Measurements from ENCODE around the gene CDC40.

DNA sequence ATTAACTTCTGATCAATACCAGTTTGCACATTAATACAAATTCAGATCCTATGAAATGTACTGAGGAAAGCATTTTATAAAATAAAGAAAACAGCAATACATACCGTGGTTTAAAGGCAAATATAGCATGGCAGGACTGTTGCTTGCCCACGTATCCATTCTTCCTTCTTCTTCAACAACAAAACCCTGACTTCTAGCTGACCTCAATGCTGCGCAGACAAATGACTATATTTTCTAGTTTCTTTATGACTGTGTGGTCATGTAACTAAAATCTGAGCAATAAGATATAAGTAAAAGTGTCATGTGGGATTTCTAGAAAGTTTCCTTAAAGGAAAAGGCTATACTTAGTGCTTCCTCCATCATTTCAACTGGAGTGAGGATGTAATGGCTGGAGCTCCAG is 85.0 kb downstream of the CDC40 start:
- TF ChIP-seq, protein P1, sequence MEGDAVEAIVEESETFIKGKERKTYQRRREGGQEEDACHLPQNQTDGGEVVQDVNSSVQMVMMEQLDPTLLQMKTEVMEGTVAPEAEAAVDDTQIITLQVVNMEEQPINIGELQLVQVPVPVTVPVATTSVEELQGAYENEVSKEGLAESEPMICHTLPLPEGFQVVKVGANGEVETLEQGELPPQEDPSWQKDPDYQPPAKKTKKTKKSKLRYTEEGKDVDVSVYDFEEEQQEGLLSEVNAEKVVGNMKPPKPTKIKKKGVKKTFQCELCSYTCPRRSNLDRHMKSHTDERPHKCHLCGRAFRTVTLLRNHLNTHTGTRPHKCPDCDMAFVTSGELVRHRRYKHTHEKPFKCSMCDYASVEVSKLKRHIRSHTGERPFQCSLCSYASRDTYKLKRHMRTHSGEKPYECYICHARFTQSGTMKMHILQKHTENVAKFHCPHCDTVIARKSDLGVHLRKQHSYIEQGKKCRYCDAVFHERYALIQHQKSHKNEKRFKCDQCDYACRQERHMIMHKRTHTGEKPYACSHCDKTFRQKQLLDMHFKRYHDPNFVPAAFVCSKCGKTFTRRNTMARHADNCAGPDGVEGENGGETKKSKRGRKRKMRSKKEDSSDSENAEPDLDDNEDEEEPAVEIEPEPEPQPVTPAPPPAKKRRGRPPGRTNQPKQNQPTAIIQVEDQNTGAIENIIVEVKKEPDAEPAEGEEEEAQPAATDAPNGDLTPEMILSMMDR (IDR thresholded peaks at IDR 0.05): no peak
- TF ChIP-seq POLR2A (IDR thresholded peaks at IDR 0.05): no peak
